Fibroblast of the aortic adventitia (primary cell): ENCODE results near the gene STAC3. TPM values are rescaled to one million over a fixed set of nuclear protein-coding genes. Genes with fewer than 3 reads are reported as not detected.
A peak's percentile ranks its signal among the peaks of the same experiment; 100 is the strongest.
"Not testable (repeated sequence)": the region's sequence is repeated elsewhere in the genome, so short reads cannot be mapped to it uniquely, and the experiment has no call there.

ENCODE experiments used
- DNase-seq: peaks from one replicate; pipeline ENCODE4 v3.0.0-alpha.2; 2010; ENCODE audit warnings: low read depth
- H3K4me3 ChIP-seq: 2 replicates; pipeline ENCODE4 v1.5.1; 2011; ENCODE audit warnings: low read depth, mild to moderate bottlenecking, control low read depth, low read length, moderate library complexity
- CTCF ChIP-seq: IDR thresholded peaks from 2 replicates; pipeline ENCODE4 v1.5.1; 2011; ENCODE audit warnings: mild to moderate bottlenecking, low read length, control low read depth, inconsistent platforms; ENCODE audit not compliant: insufficient read depth
- total RNA-seq: library from RNA; depleted of rRNA; stranded (reverse); fragments of >200 nt; gene quantifications from 2 replicates; pipeline ENCODE4 v1.2.3, GENCODE V29; 2012; ENCODE audit warnings: low replicate concordance

The STAC3 gene
- total RNA-seq = 0.90 and 3.8 TPM in 2 replicates

GRCh38 chr12:57250956-57251355, at the start of gene STAC3:
STAC3 (minus strand) TSS chr12:57251187; CDS start chr12:57249636, 1,551 bp downstream.
- no peak within 1 kb of the TSS for H3K4me3 ChIP-seq
- DNase-seq = no peak
- no peak for TF ChIP-seq CTCF

GRCh38 chr12:57299514-57300016, 48.6 kb upstream of the STAC3 start:
- no peak overlapping the region for H3K4me3 ChIP-seq

GRCh38 chr12:57296291-57296690, 45.3 kb upstream of the STAC3 start:
- no peak for TF ChIP-seq CTCF
- H3K4me3 ChIP-seq = no peak overlapping the region
- no peak for DNase-seq

More at GRCh38 chr12:57299514-57300016, 48.6 kb upstream of the STAC3 start:
- DNase-seq = peak; percentile 21
- no peak for TF ChIP-seq CTCF

GRCh38 chr12:57282073-57282472, 31.1 kb upstream of the STAC3 start:
- not testable (repeated sequence) for DNase-seq

GRCh38 chr12:57280211-57281062, 29.4 kb upstream of the STAC3 start:
- TF ChIP-seq CTCF = no peak
- no peak overlapping the region for H3K4me3 ChIP-seq
- peak; percentile 93 for DNase-seq

More at GRCh38 chr12:57282073-57282472, 31.1 kb upstream of the STAC3 start:
- H3K4me3 ChIP-seq = not testable (repeated sequence)

- no peak overlapping the region for H3K4me3 ChIP-seq
- TF ChIP-seq CTCF = no peak
- no peak for DNase-seq
Observed at GRCh38 chr12:57278465-57279381, 27.7 kb upstream of the STAC3 start.
